Skin of body (tissue), 3 donors: ENCODE data around the gene TSR1. TPM values are rescaled to one million over a fixed set of nuclear protein-coding genes. Genes with fewer than 3 reads are reported as not detected.

ENCODE experiments used
- DNase-seq: peaks from one replicate; lab custom pipeline; 2025; lab: John Stamatoyannopoulos, UW
- small RNA-seq: library from RNA; depleted of rRNA; stranded (forward); fragments of <200 nt; gene quantifications from one replicate; pipeline ENCODE3, GENCODE V24; 2014; ENCODE audit warnings: low replicate concordance
- total RNA-seq: library from RNA; depleted of rRNA; stranded (reverse); fragments of >200 nt; gene quantifications from one replicate; pipeline ENCODE4 v1.2.3, GENCODE V29; 2014

TSR1 gene
- total RNA-seq, 1 donor from 2014 or later = 25.8 TPM

GRCh38 chr17:2289878-2290478 is 46.3 kb downstream of the TSR1 start:
- DNase-seq = no peak

- no peak for DNase-seq
Measured at GRCh38 chr17:2283302-2283701, 53.0 kb downstream of the TSR1 start.

- DNase-seq = peak; percentile 52
Measured at GRCh38 chr17:2282297-2282873, 53.9 kb downstream of the TSR1 start.

GRCh38 chr17:2279707-2280106 is 56.5 kb downstream of the TSR1 start:
- DNase-seq = no peak

GRCh38 chr17:2277429-2278170 is 58.7 kb downstream of the TSR1 start:
- DNase-seq = no peak

GRCh38 chr17:2275722-2276121 is 60.5 kb downstream of the TSR1 start:
- DNase-seq = no peak

- no peak for DNase-seq
Measured at GRCh38 chr17:2274414-2274813, 61.8 kb downstream of the TSR1 start.

Small RNA genes lying within 50 kb of the gene (small RNA-seq; reads per million reads assigned to genes)
- not detected for gene AC006435.3
- gene SNORD91A = 804 reads per million, percentile 99 among the genes with 10 or more reads in this experiment
- gene SNORD91B = 66.0 reads per million, percentile 96 among the genes with 10 or more reads in this experiment

Other genes starting within 250 kb of the TSR1 start
- gene SMG6, start 32.7 kb downstream of the TSR1 start, total RNA-seq = 21.1 TPM
- 12.1 TPM for gene SRR, start 32.5 kb downstream of the TSR1 start, total RNA-seq
- 36.3 TPM for gene SGSM2, start 1.0 kb upstream of the TSR1 start, total RNA-seq
- gene MNT, start 64.6 kb upstream of the TSR1 start, total RNA-seq = 10.5 TPM
- 18.0 TPM for gene METTL16, start 175.4 kb upstream of the TSR1 start, total RNA-seq